ENCODE measurements around the gene MRPS35. TPM values are rescaled to one million over a fixed set of nuclear protein-coding genes. Genes with fewer than 3 reads are reported as not detected.

Gene MRPS35
- total RNA-seq, 1 donor from 2014 or later: 50.4 TPM

DNA sequence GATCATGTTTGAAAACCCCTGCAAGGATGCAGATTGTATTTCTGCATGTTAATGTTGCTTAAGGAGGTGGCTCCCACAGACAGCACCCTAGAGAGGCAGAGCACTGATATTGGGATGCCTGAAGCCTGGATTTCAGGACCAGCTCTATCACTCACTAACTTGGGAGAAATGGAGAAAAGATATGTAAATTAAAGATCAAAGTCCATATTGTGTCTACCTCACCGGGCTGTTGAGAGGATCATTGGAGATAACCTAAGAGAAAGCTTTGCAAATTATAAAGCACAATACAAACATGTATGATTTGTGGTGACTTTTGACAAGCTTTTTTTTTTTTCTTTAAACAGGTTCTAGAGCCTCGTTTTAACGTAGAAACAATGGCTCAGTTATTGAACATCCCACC is 22.0 kb upstream of the MRPS35 start:
- Histone ChIP-seq H3K27ac (ENCODE audit: low read depth, low read length) (no peak overlapping the region), H3K4me1 (ENCODE audit: insufficient read depth, low read length) (no peaks in the 10 kb centered on the region), H3K9ac (ENCODE audit: low read length) (no peak overlapping the region), H3K9me3 (ENCODE audit: insufficient read depth, low read depth, low read length) (no peaks in the 10 kb centered on the region), H3K4me3 (ENCODE audit: insufficient read depth, low read depth, low read length) (no peak overlapping the region), H3K27me3 (ENCODE audit: insufficient read depth, low read length) (no peaks in the 10 kb centered on the region), H4K20me1 (ENCODE audit: insufficient read depth, low read length) (no peaks in the 10 kb centered on the region), H3K36me3 (ENCODE audit: insufficient read depth, low read length) (peaks cover 61% of the 10 kb centered on the region), H3K79me2 (ENCODE audit: insufficient read depth, low read length) (no peaks in the 10 kb centered on the region), H2AFZ (ENCODE audit: low read depth, low read length) (no peak overlapping the region), H3K4me2 (ENCODE audit: low read length) (no peak overlapping the region)
- FAIRE-seq (no peak), DNase-seq (ENCODE audit: low read depth) (no peak)
- no peaks in the 10 kb centered on the region for H3K9me3 Mint-ChIP-seq (ENCODE audit: unreplicated experiment)
- TF ChIP-seq, protein P1, sequence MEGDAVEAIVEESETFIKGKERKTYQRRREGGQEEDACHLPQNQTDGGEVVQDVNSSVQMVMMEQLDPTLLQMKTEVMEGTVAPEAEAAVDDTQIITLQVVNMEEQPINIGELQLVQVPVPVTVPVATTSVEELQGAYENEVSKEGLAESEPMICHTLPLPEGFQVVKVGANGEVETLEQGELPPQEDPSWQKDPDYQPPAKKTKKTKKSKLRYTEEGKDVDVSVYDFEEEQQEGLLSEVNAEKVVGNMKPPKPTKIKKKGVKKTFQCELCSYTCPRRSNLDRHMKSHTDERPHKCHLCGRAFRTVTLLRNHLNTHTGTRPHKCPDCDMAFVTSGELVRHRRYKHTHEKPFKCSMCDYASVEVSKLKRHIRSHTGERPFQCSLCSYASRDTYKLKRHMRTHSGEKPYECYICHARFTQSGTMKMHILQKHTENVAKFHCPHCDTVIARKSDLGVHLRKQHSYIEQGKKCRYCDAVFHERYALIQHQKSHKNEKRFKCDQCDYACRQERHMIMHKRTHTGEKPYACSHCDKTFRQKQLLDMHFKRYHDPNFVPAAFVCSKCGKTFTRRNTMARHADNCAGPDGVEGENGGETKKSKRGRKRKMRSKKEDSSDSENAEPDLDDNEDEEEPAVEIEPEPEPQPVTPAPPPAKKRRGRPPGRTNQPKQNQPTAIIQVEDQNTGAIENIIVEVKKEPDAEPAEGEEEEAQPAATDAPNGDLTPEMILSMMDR (IDR thresholded peaks at IDR 0.05; ENCODE audit: insufficient read depth, low read depth, low read length): no peak
- TF ChIP-seq EZH2 (IDR thresholded peaks at IDR 0.05; ENCODE audit: insufficient read depth, low read length): no peak
- H3K36me3 Mint-ChIP-seq (ENCODE audit: low read depth, unreplicated experiment): peaks cover 26% of the 10 kb centered on the region
- no peak overlapping the region for H3K27ac Mint-ChIP-seq (ENCODE audit: unreplicated experiment)
- no peaks in the 10 kb centered on the region for H3K4me1 Mint-ChIP-seq (ENCODE audit: low read depth, unreplicated experiment)
- H3K4me3 Mint-ChIP-seq (ENCODE audit: unreplicated experiment): no peak overlapping the region
- no peaks in the 10 kb centered on the region for H3K27me3 Mint-ChIP-seq (ENCODE audit: low read depth, unreplicated experiment)

DNA sequence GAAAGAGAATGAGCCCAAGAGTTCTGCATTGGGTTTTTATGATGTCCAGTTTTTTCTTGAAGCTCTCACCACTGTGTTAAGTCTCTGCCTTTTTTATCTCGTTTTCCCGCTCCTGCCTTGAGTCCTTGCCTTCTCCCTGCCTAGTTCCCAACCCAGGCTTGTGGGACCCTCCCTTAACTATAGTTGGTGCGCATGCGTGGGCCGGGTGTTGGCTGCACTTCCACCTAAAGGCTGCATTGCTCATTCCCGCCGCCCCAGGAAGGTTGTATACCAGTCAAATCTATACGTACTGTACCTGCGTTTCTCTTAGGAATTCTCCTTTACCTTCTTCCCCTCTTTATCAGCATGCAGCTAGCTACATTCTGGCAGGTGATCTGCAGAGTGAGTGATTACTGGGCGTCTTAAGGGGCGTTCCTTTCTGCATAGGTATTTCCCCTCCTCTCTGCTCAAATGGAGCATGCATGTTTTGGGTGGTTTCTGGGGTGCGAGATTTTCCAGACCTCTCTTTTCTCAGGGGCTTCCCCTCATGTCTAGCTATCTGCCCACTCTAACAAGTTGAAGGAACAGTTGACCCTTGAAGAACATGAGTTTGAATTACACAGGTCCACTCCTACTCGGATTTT is 21.0 kb upstream of the MRPS35 start:
- Histone ChIP-seq H3K4me1 (ENCODE audit: insufficient read depth, low read length) (no peaks in the 10 kb centered on the region), H3K27ac (ENCODE audit: low read depth, low read length) (no peak overlapping the region), H3K9me3 (ENCODE audit: insufficient read depth, low read depth, low read length) (no peaks in the 10 kb centered on the region), H4K20me1 (ENCODE audit: insufficient read depth, low read length) (no peaks in the 10 kb centered on the region), H3K4me2 (ENCODE audit: low read length) (no peak overlapping the region), H3K4me3 (ENCODE audit: insufficient read depth, low read depth, low read length) (no peak overlapping the region), H2AFZ (ENCODE audit: low read depth, low read length) (no peak overlapping the region), H3K36me3 (ENCODE audit: insufficient read depth, low read length) (peaks cover 68% of the 10 kb centered on the region), H3K79me2 (ENCODE audit: insufficient read depth, low read length) (no peaks in the 10 kb centered on the region), H3K9ac (ENCODE audit: low read length) (no peak overlapping the region), H3K27me3 (ENCODE audit: insufficient read depth, low read length) (no peaks in the 10 kb centered on the region)
- TF ChIP-seq, protein P1 (IDR thresholded peaks at IDR 0.05; ENCODE audit: insufficient read depth, low read depth, low read length): no peak
- TF ChIP-seq EZH2 (IDR thresholded peaks at IDR 0.05; ENCODE audit: insufficient read depth, low read length): no peak
- no peak overlapping the region for H3K27ac Mint-ChIP-seq (ENCODE audit: unreplicated experiment)
- no peaks in the 10 kb centered on the region for H3K4me1 Mint-ChIP-seq (ENCODE audit: low read depth, unreplicated experiment)
- FAIRE-seq (no peak), DNase-seq (ENCODE audit: low read depth) (no peak)
- H3K36me3 Mint-ChIP-seq (ENCODE audit: low read depth, unreplicated experiment): peaks cover 29% of the 10 kb centered on the region
- H3K27me3 Mint-ChIP-seq (ENCODE audit: low read depth, unreplicated experiment): no peaks in the 10 kb centered on the region
- H3K9me3 Mint-ChIP-seq (ENCODE audit: unreplicated experiment): no peaks in the 10 kb centered on the region
- H3K4me3 Mint-ChIP-seq (ENCODE audit: unreplicated experiment): no peak overlapping the region

DNA sequence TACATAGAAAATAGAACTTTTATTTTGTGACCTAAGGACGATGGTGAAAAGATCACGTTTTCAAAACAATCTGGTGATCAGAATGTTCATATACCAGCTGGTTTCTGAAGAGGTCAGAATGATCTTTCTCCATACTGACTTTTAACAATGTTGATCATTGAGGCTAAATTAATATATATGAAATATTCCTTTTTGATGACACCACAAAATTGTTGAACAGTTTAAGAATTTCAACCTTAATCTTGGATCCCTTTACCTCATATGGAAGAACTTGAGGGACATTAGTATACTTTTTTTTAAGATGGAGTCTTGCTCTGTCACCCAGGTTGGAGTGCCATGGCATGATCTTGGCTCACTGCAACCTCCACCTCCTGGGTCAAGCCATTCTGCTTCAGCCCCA is 17.2 kb upstream of the MRPS35 start:
- Mint-ChIP-seq H3K9me3 (ENCODE audit: unreplicated experiment) (no peaks in the 10 kb centered on the region), H3K27ac (ENCODE audit: unreplicated experiment) (no peak overlapping the region), H3K36me3 (ENCODE audit: low read depth, unreplicated experiment) (peaks cover 28% of the 10 kb centered on the region), H3K27me3 (ENCODE audit: low read depth, unreplicated experiment) (no peaks in the 10 kb centered on the region), H3K4me3 (ENCODE audit: unreplicated experiment) (no peak overlapping the region), H3K4me1 (ENCODE audit: low read depth, unreplicated experiment) (no peaks in the 10 kb centered on the region)
- H3K4me2 ChIP-seq (ENCODE audit: low read length): no peak overlapping the region
- no peaks in the 10 kb centered on the region for H3K9me3 ChIP-seq (ENCODE audit: insufficient read depth, low read depth, low read length)
- H3K36me3 ChIP-seq (ENCODE audit: insufficient read depth, low read length): peaks cover 57% of the 10 kb centered on the region
- no peak overlapping the region for H3K27ac ChIP-seq (ENCODE audit: low read depth, low read length)
- no peaks in the 10 kb centered on the region for H3K27me3 ChIP-seq (ENCODE audit: insufficient read depth, low read length)
- no peaks in the 10 kb centered on the region for H3K4me1 ChIP-seq (ENCODE audit: insufficient read depth, low read length)
- TF ChIP-seq, protein P1 (IDR thresholded peaks at IDR 0.05; ENCODE audit: insufficient read depth, low read depth, low read length): no peak
- no peak for TF ChIP-seq EZH2 (IDR thresholded peaks at IDR 0.05; ENCODE audit: insufficient read depth, low read length)
- no peak overlapping the region for H2AFZ ChIP-seq (ENCODE audit: low read depth, low read length)
- no peaks in the 10 kb centered on the region for H4K20me1 ChIP-seq (ENCODE audit: insufficient read depth, low read length)
- H3K79me2 ChIP-seq (ENCODE audit: insufficient read depth, low read length): no peaks in the 10 kb centered on the region
- FAIRE-seq (no peak), DNase-seq (ENCODE audit: low read depth) (no peak)
- no peak overlapping the region for H3K4me3 ChIP-seq (ENCODE audit: insufficient read depth, low read depth, low read length)
- H3K9ac ChIP-seq (ENCODE audit: low read length): no peak overlapping the region

All from astrocyte (in vitro differentiated cells and primary cell).